ENCODE data around the gene CDC42BPG. TPM values are rescaled to one million over a fixed set of nuclear protein-coding genes. Genes with fewer than 3 reads are reported as not detected.

CDC42BPG gene
- total RNA-seq, 2 experiments from 2014 or later: 0.31 to 0.61 TPM

DNA sequence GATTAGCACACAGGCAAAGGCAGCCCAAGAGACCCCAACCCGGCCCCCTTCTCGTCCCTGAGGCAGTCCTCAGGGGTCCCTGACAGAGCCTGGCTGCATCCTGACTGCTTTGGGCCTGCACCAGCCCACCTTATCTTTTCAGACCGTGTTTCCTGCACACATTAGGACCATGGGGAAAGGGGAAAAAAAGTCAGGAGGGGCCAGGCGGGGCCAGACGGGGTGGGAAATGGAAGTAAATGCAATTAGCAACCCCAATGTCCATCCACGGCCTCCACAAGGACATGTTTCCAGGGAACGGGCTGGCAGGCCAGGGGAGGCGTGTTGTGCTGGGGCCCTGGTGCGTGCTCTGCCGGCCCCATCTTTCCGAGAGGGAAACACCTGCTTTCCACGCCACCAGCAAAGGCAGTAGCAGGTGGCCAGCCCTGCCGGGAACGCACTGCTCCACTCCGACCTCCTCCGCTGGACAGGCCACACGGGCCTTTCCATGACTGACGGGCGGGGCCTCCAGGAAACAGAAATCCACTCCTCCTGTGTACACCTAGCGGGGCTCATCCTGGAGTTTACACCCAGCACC is 26.5 kb upstream of the CDC42BPG start:
- H3K9me3 Mint-ChIP-seq: peaks cover 6% of the 10 kb centered on the region
- TF ChIP-seq, protein P1, sequence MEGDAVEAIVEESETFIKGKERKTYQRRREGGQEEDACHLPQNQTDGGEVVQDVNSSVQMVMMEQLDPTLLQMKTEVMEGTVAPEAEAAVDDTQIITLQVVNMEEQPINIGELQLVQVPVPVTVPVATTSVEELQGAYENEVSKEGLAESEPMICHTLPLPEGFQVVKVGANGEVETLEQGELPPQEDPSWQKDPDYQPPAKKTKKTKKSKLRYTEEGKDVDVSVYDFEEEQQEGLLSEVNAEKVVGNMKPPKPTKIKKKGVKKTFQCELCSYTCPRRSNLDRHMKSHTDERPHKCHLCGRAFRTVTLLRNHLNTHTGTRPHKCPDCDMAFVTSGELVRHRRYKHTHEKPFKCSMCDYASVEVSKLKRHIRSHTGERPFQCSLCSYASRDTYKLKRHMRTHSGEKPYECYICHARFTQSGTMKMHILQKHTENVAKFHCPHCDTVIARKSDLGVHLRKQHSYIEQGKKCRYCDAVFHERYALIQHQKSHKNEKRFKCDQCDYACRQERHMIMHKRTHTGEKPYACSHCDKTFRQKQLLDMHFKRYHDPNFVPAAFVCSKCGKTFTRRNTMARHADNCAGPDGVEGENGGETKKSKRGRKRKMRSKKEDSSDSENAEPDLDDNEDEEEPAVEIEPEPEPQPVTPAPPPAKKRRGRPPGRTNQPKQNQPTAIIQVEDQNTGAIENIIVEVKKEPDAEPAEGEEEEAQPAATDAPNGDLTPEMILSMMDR (IDR thresholded peaks at IDR 0.05): no peak
- H3K4me1 Mint-ChIP-seq (ENCODE audit: low read depth): peaks cover 87% of the 10 kb centered on the region
- intact Hi-C loops (cut with micrococcal nuclease): no loop called here
- no peaks in the 10 kb centered on the region for H3K27me3 Mint-ChIP-seq
- peaks cover 58% of the 10 kb centered on the region for H3K36me3 Mint-ChIP-seq (ENCODE audit: low read depth)
- peak overlapping the region; percentile 54 for H3K4me3 Mint-ChIP-seq
- POLR2A ChIA-PET: interaction anchor here (15.4 to 26.2 kb wide), 2 partner anchors 8 to 18 kb away, joined by 320 to 768 read pairs; partner anchors contain the start of genes CDC42BPG and EHD1
- ATAC-seq: no peak
- CTCF ChIA-PET: interaction anchor here (13.5 to 28.9 kb wide), 2 partner anchors 15 to 18 kb away, joined by 316 to 1168 read pairs; partner anchors contain the start of genes CDC42BPG and EHD1
- no peak for DNase-seq
- H3K27ac Mint-ChIP-seq: peak overlapping the region; percentile 88

DNA sequence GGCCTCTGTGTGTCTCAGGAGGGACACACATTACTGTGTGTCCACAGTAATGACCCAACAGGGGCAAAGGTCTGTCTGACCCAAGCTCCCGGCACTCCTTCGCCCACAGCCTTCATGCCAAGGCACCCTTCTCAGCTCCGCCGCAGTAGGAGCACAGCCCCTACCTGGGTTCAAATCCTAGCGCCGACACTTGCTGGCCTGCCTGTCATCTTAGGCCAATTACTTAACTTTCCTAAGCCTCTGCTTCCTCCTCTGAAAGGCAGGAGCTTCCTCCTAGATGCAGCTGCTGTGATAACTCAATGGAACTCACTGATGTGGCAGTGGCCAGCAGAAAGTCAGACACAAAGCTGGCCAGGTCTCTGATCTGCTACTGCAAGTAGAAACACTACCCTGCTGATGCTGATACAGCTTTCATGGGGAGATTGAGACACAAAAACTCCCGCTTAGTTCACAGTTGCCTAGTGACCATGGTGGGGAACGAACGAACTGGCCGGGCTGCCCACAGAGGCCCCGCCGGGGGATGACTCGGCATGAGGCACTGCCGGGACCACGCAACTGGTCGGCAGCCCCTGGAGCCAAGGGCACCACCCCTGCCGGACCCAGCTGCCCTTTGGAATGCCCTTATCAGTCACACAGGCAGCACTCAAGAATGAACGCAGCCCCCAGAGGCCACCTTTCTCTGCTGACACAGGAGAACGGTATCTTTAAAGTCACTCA is 25.9 kb upstream of the CDC42BPG start:
- POLR2A ChIA-PET: interaction anchor here (15.4 to 26.2 kb wide), 2 partner anchors 9 to 17 kb away, joined by 320 to 768 read pairs; partner anchors contain the start of genes CDC42BPG and EHD1
- H3K9me3 Mint-ChIP-seq: peaks cover 11% of the 10 kb centered on the region
- no peaks in the 10 kb centered on the region for H3K27me3 Mint-ChIP-seq
- intact Hi-C loops (cut with micrococcal nuclease): no loop called here
- H3K36me3 Mint-ChIP-seq (ENCODE audit: low read depth): peaks cover 56% of the 10 kb centered on the region
- H3K27ac Mint-ChIP-seq: peak overlapping the region; percentile 88
- DNase-seq (no peak), ATAC-seq (no peak)
- H3K4me3 Mint-ChIP-seq: peak overlapping the region; percentile 50
- H3K4me1 Mint-ChIP-seq (ENCODE audit: low read depth): peaks cover 87% of the 10 kb centered on the region
- CTCF ChIA-PET: interaction anchor here (13.5 to 28.9 kb wide), 2 partner anchors 16 to 17 kb away, joined by 316 to 1168 read pairs; partner anchors contain the start of genes CDC42BPG and EHD1
- TF ChIP-seq, protein P1 (IDR thresholded peaks at IDR 0.05): no peak

GRCh38 chr11:64869571-64870175 is 25.2 kb upstream of the CDC42BPG start:
- POLR2A ChIA-PET: interaction anchor here (0.7 to 26.2 kb wide), 4 partner anchors 9 to 1201 kb away, joined by 3 to 768 read pairs (median 162); partner anchors contain the start of genes CDC42BPG and EHD1
- peaks cover 50% of the 10 kb centered on the region for H3K36me3 Mint-ChIP-seq (ENCODE audit: low read depth)

GRCh38 chr11:64868904-64869570 is 24.6 kb upstream of the CDC42BPG start:
- H3K9me3 Mint-ChIP-seq: peaks cover 11% of the 10 kb centered on the region
- intact Hi-C loops (cut with micrococcal nuclease): no loop called here
- ChIA-PET POLR2A (interaction anchor here (0.6 to 26.2 kb wide), 6 partner anchors 10 to 1200 kb away, joined by 3 to 768 read pairs (median 4); partner anchors contain the start of genes CDC42BPG and EHD1), CTCF (interaction anchor here (0.8 to 28.9 kb wide), 3 partner anchors 16 to 58 kb away, joined by 4 to 1168 read pairs (median 316); partner anchors contain the start of genes CDC42BPG and EHD1)
- H3K4me1 Mint-ChIP-seq (ENCODE audit: low read depth): peaks cover 86% of the 10 kb centered on the region
- TF ChIP-seq, protein P1 (IDR thresholded peaks at IDR 0.05): no peak
- DNase-seq (no peak), ATAC-seq (no peak)
- H3K4me3 Mint-ChIP-seq: peak overlapping the region; percentile 50
- peaks cover 44% of the 10 kb centered on the region for H3K36me3 Mint-ChIP-seq (ENCODE audit: low read depth)
- H3K27me3 Mint-ChIP-seq: no peaks in the 10 kb centered on the region
- H3K27ac Mint-ChIP-seq: peak overlapping the region; percentile 88

More at GRCh38 chr11:64869571-64870175, 25.2 kb upstream of the CDC42BPG start:
- Mint-ChIP-seq H3K4me1 (ENCODE audit: low read depth) (peaks cover 87% of the 10 kb centered on the region), H3K27me3 (no peaks in the 10 kb centered on the region), H3K9me3 (peaks cover 11% of the 10 kb centered on the region), H3K27ac (peak overlapping the region; percentile 88), H3K4me3 (peak overlapping the region; percentile 50)
- no peak for ATAC-seq
- TF ChIP-seq, protein P1 (IDR thresholded peaks at IDR 0.05): peak; percentile 41
- intact Hi-C loops (cut with micrococcal nuclease): no loop called here
- no peak for DNase-seq
- CTCF ChIA-PET: interaction anchor here (0.8 to 28.9 kb wide), 3 partner anchors 17 to 59 kb away, joined by 4 to 1168 read pairs (median 316); partner anchors contain the start of genes CDC42BPG and EHD1
